ENCODE results near the gene ASIC3.

Gene ASIC3

DNA sequence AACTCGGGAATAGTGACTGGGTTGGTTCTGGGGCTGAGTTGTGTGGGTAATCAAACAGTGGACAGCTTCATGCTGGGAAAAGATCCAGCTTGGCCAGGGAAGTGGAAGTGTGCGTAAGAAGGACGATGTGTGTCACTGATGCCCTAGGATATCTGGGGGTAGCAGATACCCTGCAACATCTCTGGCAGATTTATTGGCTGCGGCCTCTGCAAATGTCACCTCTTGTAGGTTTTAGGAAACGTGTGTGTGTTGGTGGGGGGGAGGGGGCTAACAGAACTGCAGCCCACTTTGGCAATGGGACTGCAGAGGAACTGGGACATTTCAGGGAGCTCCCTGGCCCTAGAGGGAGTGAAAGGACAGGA is 37.0 kb downstream of the ASIC3 start:
- in situ Hi-C loops (cut with MboI; ENCODE audit: low sequenced_read_pairs) = no loop called here

DNA sequence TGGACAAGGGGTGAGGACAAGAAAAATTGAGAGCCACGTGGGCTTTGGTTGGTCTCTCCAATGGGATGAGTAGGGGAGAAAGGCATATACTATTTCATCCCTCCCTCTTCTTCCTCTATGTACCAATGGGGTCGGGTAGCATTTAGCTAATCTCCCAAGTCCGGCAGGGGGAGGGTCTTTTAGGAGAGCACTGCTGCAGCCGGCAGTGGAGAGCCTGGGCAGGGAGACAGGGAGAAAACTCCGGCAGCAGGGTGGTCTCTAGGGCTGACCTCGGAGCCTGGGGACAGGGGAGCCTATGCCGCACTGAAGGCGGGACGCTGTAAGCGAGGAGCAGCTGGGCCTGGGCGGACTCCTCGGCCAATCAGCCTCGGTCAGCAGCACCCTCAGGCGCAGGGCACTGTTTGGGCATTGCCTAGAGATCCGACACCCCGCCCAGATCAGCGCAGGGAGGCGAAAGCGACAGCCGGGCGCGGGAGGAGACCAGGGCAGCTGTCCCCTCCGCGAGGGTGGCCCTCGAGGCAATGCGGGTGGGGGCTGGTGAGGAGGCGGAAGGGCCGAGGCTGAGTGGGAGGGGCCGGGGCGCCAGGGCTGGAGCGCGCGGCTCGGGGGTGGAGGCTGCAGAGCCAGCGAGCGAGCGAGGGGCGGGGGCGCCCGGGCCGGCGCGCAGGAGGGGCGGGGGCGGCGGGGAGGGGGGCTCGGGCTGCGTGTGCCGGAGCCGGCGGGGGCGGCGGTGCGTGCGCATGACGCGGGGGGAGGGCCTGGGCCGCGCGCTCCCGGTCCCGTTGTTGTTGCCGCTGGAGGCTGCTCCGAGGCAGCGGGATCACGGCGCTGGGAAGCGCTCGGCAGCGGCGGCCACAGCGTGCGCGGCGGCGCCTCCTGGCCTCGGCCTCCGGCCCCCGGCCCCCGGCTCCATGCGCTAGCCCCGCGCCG is 37.6 kb downstream of the ASIC3 start, which contains the start of gene AGAP3:
Gene AGAP3 (plus strand): TSS at position 785 of the 930 bp plus-strand sequence. CDS start 267 bp downstream, outside the sequence.
- in situ Hi-C loops (cut with MboI; ENCODE audit: low sequenced_read_pairs) = no loop called here

GRCh38 chr7:151086802-151087244 is 38.5 kb downstream of the ASIC3 start:
- in situ Hi-C loops (cut with MboI; ENCODE audit: low sequenced_read_pairs) = no loop called here

- in situ Hi-C loops (cut with MboI; ENCODE audit: low sequenced_read_pairs) = no loop called here
These were observed 39.1 kb downstream of the ASIC3 start for GRCh38 chr7:151087245-151088018.

DNA sequence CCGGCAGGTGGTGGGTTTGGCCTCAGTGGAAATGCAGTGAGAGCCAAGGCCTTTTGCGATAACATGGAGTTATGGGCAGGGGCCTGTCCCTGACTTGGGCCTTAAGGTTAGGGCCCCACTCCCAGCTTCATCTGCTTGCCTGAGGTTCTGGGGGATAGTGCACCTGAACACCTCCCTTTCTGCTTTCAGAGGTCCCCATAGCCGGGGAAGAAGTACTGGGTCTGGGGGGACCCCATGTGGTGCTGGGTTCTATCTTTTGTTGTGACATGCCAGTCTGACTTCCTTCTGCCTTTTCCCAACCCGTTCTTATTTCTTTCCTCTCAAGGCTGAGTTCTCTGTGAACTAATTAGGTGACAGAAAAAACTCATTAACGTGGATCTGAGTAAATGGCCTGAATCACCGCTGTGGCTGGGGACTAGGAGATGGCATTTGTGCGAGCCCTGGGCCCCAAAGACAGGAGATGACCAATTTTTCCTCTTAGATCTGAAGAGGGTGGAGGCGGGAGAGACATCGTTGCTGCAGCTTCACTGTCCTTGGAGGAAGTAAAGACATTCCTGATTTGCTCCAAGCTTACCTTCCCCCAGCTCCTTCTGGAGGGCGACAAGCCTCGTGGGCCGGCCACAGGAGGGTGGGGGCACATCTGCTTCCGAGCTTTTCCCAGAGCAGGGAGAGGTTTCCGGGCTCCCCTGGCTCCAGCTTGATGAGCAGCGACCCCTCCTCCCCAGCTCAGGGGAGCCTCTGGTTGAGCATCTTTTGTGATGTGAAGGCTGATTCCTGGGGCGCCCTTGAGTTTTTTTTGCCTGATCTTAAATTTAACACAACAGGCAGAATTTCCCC is 39.9 kb downstream of the ASIC3 start:
- in situ Hi-C loops (cut with MboI; ENCODE audit: low sequenced_read_pairs) = no loop called here

DNA sequence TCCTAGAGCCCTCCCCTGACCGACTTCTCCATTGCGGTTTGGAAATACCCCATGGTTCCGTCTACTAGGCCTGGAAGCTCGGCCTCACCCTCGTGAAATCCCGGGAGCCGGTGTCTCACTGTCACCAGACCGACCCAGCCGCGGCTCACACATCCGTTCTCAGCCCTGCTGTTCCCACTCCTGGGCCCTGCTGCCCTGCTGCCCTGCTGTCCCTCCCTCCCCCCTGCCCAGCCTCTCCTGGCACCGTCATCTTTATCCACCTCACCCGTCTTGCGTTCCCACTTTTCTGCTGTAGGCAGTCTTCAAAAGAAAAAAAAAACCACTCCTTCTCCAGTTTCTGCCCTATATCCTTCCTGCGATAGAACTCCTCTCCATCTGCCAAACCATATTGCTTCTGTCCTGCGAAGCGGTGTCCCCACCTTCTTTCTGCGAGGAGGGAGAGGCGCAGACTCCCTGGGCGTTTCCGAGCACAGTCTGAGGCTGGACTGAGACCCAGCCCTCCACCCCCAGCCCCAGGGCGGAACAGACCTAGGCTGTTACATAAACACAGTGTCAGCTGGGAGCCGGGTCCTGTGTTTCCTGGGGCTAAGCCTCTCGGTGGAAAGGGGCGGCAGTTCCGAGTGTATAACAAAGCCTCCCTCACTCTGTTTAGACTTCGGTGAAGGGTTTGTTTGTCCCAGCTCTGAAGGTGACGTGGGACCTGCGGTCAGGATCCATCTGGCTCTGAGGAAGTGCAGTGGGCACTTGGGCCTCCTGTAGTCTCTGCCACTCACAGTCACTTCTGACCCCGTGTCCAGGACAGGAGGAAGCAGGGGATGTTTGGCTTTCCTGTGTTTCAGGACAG is 40.7 kb downstream of the ASIC3 start:
- in situ Hi-C loops (cut with MboI; ENCODE audit: low sequenced_read_pairs) = no loop called here

DNA sequence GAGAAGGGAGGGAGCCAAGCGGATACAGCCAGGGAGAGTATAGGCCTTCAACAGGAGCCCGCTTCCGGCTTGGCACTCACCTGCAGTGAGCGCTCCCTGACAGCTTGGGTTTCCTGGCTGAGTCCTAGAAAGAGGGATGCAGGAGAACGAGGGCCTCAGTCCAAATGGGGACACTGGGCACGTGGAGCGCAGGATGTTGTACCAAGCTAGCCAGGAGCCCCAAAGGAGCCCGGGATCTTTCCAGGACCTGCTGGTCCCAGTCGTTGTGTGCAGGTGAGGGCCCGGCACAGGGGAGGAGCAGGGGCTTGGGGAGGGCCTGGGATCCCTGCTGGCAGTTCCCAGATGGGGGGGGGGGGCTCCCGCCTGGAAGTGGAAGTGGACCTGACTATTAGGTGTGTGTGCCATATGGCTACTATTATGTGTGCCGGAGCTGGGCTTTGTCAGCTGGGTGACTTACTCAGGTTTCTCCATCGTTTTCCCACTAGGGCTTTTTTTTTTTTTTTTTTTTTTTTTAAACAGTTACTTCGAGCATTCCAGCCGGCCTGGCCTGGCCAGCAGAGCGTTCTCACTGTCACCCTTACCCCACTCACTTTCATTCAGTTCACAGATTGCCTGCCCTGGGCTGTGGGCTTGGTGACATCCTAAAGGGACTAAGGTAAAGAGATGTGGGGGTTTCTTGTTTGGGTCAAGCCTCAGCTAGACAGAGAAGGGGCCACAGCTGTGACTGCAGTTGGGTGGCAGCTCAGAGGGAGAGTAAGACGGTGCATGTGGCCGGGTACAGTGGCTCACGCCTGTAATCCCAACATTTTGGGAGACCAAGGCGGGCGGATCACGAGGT is 41.8 kb downstream of the ASIC3 start:
- in situ Hi-C loops (cut with MboI; ENCODE audit: low sequenced_read_pairs) = no loop called here

- in situ Hi-C loops (cut with MboI; ENCODE audit: low sequenced_read_pairs) = no loop called here
These were observed 42.7 kb downstream of the ASIC3 start for GRCh38 chr7:151091003-151091402.

- in situ Hi-C loops (cut with MboI; ENCODE audit: low sequenced_read_pairs) = no loop called here
These were observed 43.1 kb downstream of the ASIC3 start for GRCh38 chr7:151091431-151091830.

GRCh38 chr7:151091988-151092387 is 43.7 kb downstream of the ASIC3 start:
- in situ Hi-C loops (cut with MboI; ENCODE audit: low sequenced_read_pairs) = no loop called here

DNA sequence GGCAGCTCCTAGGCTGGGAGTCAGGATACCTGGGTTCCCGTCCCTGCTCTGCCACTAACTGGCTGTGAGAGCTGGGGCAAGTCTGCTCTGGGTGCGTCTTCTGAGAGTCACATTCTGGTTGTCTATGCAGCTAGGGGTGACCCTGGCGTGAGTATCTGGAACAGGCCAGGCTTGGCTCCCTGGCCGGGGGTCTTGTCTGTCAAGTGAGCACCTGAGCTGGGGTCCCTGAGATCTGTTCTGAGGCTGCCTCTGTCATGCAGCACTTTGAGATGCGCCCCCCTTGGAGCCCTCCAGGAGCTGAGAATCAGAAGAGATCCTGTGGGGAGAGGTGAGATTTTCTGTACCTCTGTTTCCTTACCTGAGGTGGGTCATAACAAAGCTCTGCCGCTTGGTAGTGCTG is 45.4 kb downstream of the ASIC3 start:
- in situ Hi-C loops (cut with MboI; ENCODE audit: low sequenced_read_pairs) = no loop called here

- in situ Hi-C loops (cut with MboI; ENCODE audit: low sequenced_read_pairs) = no loop called here
These were observed 46.3 kb downstream of the ASIC3 start for GRCh38 chr7:151094675-151095074.

DNA sequence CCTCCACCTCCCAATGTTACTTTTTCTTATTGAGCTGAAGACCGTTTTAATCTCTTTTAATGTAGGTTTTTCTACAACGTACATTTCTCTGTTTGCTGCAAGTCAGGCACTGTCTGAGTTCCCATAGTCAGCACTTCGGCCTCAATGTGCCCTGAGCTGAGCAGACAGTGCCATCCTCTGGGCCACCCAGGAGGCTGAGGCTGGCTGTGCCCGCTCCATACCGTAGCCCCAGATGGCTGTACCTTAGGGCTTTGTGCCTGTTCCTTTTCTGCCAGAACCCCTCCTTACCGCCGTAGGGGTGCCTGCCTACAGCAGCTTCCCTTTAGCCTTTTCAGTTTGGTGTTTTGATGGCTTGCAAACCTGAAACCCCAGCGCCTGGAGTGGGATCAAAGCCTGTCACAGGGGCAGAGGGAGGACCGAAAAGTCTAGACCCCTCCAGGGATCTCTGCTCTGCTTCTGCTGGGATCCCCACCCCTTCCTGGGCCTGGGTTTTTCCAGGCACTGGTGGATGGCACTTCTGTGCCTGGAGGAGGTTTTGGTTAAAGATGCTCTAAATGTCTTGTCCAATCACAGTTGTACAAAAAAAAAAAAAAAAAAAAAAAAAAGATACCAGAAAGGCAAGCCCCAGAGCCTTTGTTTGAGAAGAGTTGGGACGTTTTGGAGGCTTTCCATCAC is 46.9 kb downstream of the ASIC3 start:
- in situ Hi-C loops (cut with MboI; ENCODE audit: low sequenced_read_pairs) = no loop called here

DNA sequence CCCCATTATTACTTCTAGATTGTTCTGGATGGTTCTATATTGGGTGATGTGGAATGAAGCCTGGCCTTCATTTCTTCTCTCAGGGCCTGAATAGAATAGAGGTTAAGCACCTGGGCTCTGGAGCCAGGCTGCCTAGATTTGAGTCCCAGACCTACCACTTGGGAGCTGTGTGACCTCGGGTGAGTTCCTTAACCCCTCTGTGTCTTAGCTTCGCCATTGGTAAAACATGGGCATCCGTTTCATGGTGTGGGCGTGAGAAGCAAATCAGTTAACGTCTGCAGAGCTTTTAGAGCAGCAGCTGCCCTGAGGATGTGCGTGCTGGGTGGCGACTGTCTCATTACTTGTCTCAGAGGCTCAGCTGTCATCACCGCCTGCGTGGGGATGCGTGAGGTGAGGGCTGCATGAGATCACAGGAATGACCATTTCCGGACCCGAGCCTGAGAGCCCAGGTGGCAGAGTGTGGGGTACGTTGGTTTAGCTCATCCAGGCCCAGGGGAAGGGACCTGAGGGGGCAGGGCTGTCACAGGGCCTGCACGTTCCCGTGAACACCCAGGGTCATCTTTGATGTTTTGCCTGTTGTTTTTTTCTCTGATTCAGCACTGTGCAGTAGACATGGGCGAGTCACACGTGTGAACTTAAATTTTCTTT is 47.6 kb downstream of the ASIC3 start:
- in situ Hi-C loops (cut with MboI; ENCODE audit: low sequenced_read_pairs) = no loop called here

- in situ Hi-C loops (cut with MboI; ENCODE audit: low sequenced_read_pairs) = no loop called here
These were observed 51.3 kb downstream of the ASIC3 start for GRCh38 chr7:151099486-151100211.

- in situ Hi-C loops (cut with MboI; ENCODE audit: low sequenced_read_pairs) = no loop called here
These were observed 52.6 kb downstream of the ASIC3 start for GRCh38 chr7:151100921-151101320.

GRCh38 chr7:151101621-151102396 is 53.5 kb downstream of the ASIC3 start:
- in situ Hi-C loops (cut with MboI; ENCODE audit: low sequenced_read_pairs) = no loop called here

Measured in hTERT RPE-1 (cell line).